ENCODE data around the gene COL26A1. TPM values are rescaled to one million over a fixed set of nuclear protein-coding genes. Genes with fewer than 3 reads are reported as not detected.

Gene COL26A1
- total RNA-seq, 2 donors from 2014 or later: not detected

DNA sequence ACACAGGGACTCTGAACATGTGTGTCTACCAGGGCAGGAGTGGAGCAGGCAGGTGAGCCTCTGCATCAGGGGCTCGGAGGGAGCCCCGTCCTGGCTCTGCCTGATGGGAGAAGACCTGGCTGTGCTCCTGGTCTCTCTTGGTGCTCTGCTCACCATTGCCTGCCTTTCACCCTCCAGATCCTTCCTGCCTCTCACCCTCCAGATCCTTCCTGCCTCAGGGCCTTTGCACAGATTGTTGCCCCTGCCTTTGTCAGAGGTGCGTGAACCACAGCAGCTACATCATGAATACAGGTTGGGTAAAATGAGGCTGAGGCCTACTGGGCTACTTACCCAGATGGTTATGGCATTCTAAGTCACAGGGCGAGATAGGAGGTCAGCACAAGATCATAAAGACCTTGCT lies 16.6 kb downstream of the COL26A1 start:
- H3K9me3 Mint-ChIP-seq: no peaks in the 10 kb centered on the region
- H3K27me3 Mint-ChIP-seq: peaks cover 2 to 13% of the 10 kb centered on the region in 2 donors
- H3K4me3 Mint-ChIP-seq: no peak overlapping the region
- H3K27ac Mint-ChIP-seq: no peak overlapping the region
- no peaks in the 10 kb centered on the region for H3K4me1 Mint-ChIP-seq (ENCODE audit: low read depth in 2 of 2)
- ATAC-seq: no peak
- no peaks in the 10 kb centered on the region for H3K36me3 Mint-ChIP-seq
- DNase-seq (ENCODE audit: low spot score): no peak

DNA sequence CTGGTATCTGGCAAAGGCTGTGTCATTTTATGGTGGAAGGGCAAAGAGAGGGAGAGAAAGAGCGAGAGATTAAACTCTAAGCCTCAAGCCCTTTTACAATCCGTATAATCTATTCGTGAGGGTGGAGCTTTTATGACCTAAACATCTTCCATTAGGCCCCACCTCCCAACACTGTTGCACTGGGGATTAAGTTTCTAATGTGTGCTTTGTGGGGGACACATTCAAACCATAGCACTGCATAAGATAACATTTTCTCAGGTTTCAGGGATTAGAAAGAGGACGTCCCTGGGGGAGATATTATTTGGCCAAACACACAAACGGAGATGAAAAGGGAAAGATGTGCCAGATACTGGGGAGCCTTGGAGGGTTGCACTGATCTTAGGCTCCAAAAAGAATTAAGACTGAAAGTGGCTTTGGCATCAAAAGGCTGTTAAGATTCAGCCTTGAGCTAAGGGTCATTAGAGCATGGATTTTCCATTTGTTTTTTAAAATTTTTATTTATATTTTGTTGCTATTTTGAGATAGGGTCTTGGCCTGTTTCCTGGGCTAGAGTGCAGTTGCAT lies 19.0 kb downstream of the COL26A1 start:
- Mint-ChIP-seq H3K36me3 (no peaks in the 10 kb centered on the region), H3K27me3 (peaks cover 2 to 13% of the 10 kb centered on the region in 2 donors), H3K4me1 (ENCODE audit: low read depth in 2 of 2) (no peaks in the 10 kb centered on the region), H3K9me3 (no peaks in the 10 kb centered on the region), H3K27ac (no peak overlapping the region), H3K4me3 (no peak overlapping the region)
- ATAC-seq (no peak), DNase-seq (ENCODE audit: low spot score) (no peak)

DNA sequence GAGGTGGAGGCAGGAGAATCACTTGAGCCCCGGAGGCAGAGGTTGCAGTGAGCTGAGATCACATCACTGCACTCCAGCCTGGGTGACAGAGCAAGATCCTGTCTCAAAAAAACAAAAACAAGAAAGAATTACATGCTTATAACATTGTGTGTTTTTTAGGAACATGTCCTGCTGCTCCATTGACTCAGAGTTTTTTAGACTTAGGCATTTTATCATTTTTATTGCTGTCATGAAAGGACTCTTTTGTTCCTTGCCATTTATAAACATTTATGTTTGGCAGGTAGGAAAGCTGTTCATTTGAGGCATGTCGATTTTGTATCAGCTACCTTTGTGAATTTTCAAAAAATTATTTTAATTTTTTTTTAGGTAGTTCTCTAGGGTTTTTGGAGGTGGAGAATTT lies 20.3 kb downstream of the COL26A1 start:
- ATAC-seq: no peak
- Mint-ChIP-seq H3K27me3 (peaks cover 2 to 13% of the 10 kb centered on the region in 2 donors), H3K27ac (no peak overlapping the region), H3K36me3 (no peaks in the 10 kb centered on the region), H3K4me3 (no peak overlapping the region), H3K4me1 (ENCODE audit: low read depth in 2 of 2) (no peaks in the 10 kb centered on the region), H3K9me3 (no peaks in the 10 kb centered on the region)
- no peak for DNase-seq (ENCODE audit: low spot score)

DNA sequence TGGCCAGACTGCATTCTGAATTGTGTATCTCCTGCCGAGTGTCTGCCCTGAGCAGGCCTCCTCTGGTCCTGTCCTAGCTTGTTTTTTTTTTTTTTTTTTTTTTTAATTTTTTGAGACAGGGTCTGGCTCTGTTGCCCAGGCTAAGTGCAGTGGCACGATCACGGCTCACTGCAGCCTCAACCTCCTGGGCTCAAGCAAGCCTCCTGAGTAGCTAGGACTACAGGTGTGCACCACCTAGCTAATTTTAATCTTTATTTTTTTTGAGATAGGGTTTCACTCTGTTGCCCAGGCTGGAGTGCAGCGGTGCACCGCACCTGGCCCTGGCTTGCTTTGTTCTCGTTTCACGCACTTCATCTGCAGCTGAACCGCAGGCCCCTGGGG lies 23.5 kb downstream of the COL26A1 start:
- no peak for ATAC-seq
- no peak overlapping the region for H3K27ac Mint-ChIP-seq
- no peaks in the 10 kb centered on the region for H3K36me3 Mint-ChIP-seq
- H3K9me3 Mint-ChIP-seq: no peaks in the 10 kb centered on the region
- DNase-seq (ENCODE audit: low spot score): no peak
- no peak overlapping the region for H3K4me3 Mint-ChIP-seq
- peaks cover 7% of the 10 kb centered on the region in 2 donors for H3K4me1 Mint-ChIP-seq (ENCODE audit: low read depth in 2 of 2)
- peaks cover 6 to 11% of the 10 kb centered on the region in 2 donors for H3K27me3 Mint-ChIP-seq

DNA sequence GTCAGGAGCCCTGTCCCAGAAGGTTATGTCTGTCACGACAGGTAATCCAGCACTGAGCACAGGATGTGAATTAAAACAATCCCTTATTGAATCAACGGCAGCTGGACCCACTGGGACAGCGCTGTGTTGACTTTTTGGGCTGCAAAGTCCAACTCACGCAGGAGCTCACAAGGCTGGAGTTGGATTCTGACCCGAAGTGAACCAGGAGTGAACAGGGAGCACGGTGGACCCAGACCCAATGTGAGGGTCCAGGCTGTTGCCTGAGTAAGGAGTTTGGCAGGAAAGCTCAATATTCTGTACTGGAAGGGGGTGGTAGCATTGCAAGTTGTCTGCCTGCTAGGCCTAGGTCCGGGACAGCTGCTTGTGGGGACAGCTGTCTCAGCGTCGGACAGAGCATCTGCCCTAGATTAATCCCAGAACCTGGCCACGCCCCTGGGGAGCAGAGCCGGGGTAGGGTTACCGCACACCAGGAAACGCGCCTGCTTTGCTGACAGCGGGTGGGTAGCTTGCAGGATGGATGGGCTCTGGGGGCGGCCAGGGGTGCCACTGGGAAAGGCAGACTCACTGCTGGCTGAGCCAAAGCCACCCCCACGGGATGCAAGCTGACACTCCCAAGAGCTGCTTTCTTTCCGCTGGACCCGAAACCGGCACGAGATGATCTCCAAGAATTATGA lies 24.0 kb downstream of the COL26A1 start:
- no peaks in the 10 kb centered on the region for H3K9me3 Mint-ChIP-seq
- H3K4me3 Mint-ChIP-seq: no peak overlapping the region
- H3K27ac Mint-ChIP-seq: no peak overlapping the region
- peak; percentile 41 to 43 for ATAC-seq
- peaks cover 5 to 6% of the 10 kb centered on the region in 2 donors for H3K27me3 Mint-ChIP-seq
- peaks cover 10 to 12% of the 10 kb centered on the region in 2 donors for H3K4me1 Mint-ChIP-seq (ENCODE audit: low read depth in 2 of 2)
- H3K36me3 Mint-ChIP-seq: no peaks in the 10 kb centered on the region
- no peak for DNase-seq (ENCODE audit: low spot score)

DNA sequence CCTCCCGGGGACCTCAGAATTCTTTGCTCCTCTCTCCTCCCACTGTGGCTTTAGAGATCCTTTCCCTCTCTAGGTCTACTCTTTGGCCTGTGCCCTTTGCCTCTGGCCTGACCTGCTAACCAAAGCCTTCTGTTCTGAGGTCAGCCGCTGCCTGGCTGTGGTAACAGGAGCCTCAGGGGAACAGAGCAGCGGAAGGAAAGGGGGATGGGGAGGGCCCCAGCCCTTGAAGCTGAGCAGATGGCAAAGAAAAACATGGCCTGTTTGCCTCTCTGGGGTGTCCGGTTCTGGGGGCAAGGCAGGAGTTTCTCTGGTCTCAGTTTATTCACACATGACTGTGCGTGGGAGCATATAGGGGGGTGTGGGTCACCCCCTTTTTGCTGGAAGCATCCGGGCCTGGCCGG lies 28.2 kb downstream of the COL26A1 start:
- no peaks in the 10 kb centered on the region for H3K9me3 Mint-ChIP-seq
- DNase-seq (ENCODE audit: low spot score) (peak; percentile 74), ATAC-seq (peak; percentile 85 to 88)
- H3K36me3 Mint-ChIP-seq: no peaks in the 10 kb centered on the region
- peak overlapping the region; percentile 38 for H3K4me3 Mint-ChIP-seq
- peak overlapping the region; percentile 43 to 77 for H3K27ac Mint-ChIP-seq
- H3K4me1 Mint-ChIP-seq (ENCODE audit: low read depth in 2 of 2): peaks cover 14 to 16% of the 10 kb centered on the region in 2 donors
- peaks cover 5 to 6% of the 10 kb centered on the region in 2 donors for H3K27me3 Mint-ChIP-seq

DNA sequence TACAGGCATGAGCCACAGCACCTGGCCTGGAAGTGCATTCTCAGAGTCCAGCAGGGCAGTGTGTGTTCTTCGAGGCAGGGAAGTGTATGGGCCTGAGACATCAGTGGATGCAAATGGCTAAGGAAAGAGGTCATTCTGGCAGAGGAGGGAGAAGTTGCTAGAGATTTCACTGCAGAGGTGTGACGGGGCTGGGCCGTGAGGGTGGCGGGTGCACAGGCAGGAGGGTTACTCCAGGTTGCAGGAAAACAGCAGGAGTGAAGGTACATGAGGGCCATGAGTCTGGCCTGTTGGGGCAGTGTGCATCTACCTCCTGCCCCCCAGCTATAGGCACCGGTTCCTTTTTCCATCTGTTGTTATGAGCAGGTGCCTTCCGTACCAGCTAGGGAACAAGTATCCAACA lies 29.3 kb downstream of the COL26A1 start:
- DNase-seq (ENCODE audit: low spot score) (no peak), ATAC-seq (no peak)
- Mint-ChIP-seq H3K9me3 (no peaks in the 10 kb centered on the region), H3K4me3 (no peak overlapping the region), H3K4me1 (ENCODE audit: low read depth in 2 of 2) (peaks cover 14 to 16% of the 10 kb centered on the region in 2 donors), H3K27me3 (peaks cover 5 to 6% of the 10 kb centered on the region in 2 donors), H3K36me3 (no peaks in the 10 kb centered on the region), H3K27ac (no peak overlapping the region)

DNA sequence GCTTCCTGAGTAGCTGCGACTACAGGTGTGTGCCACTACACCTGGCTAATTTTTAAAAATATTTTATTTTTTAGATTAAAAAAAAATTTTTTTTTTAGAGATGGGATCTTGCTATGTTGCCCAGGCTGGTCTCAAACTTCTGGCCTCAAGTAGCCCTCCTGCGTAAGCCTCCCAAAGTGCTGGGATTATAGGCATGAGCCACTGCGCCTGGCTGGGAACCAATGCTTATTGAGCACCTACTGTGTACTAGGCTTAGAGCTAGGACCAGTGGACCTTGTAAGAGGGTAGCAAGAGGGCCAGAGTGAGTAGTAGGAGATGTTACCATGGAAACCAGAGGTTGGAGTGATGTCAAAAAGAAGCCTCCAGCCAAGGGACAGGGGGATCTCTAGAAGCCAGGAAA lies 31.2 kb downstream of the COL26A1 start:
- DNase-seq (ENCODE audit: low spot score): no peak
- Mint-ChIP-seq H3K27ac (no peak overlapping the region), H3K4me3 (no peak overlapping the region), H3K27me3 (peaks cover 5 to 6% of the 10 kb centered on the region in 2 donors), H3K36me3 (no peaks in the 10 kb centered on the region), H3K9me3 (no peaks in the 10 kb centered on the region), H3K4me1 (ENCODE audit: low read depth in 2 of 2) (peaks cover 14 to 16% of the 10 kb centered on the region in 2 donors)
- no peak for ATAC-seq

DNA sequence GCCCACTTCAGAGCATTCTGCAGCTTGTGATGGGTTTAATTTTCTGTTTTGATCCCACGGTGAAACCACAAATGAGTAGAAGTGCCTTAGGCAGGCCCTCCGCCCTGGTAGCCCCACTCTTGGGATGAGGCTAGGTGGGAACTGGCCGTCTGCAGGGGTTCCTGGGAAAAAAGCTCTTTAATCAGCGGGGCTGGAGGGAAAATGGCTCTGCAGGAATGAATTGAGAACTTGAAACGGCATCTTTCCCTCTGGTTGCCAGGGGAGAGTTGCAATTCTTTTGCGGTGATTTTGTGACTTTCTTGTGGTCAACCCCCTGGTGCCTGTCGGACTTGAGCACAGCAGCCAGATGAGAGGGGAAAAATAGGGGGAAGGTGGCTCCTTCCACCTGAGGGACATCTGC lies 32.7 kb downstream of the COL26A1 start:
- H3K27ac Mint-ChIP-seq: no peak overlapping the region
- DNase-seq (ENCODE audit: low spot score) (no peak), ATAC-seq (no peak)
- H3K27me3 Mint-ChIP-seq: peaks cover 3 to 8% of the 10 kb centered on the region in 2 donors
- H3K4me3 Mint-ChIP-seq: no peak overlapping the region
- peaks cover 14 to 16% of the 10 kb centered on the region in 2 donors for H3K4me1 Mint-ChIP-seq (ENCODE audit: low read depth in 2 of 2)
- H3K36me3 Mint-ChIP-seq: no peaks in the 10 kb centered on the region
- no peaks in the 10 kb centered on the region for H3K9me3 Mint-ChIP-seq

DNA sequence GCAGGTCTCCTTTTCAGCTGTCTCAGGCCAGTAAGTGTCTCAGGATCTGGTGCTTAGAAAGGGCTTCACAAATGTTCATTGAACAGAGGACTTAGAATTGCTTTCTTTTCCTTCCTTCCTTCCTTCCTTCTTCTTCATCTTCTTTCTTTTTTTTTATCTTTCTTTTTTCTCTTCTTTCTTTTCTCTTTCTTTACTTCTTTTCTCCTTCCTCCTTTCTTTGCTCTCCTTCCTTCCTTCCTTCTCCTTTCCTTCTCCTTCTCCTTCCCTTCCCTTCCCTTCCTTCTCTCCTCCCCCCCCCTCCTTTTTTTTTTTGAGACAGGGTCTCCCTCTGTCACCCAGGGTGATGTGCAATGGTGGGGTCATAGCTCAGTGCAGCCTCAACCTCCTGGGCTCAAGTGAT lies 34.6 kb downstream of the COL26A1 start:
- no peak for ATAC-seq
- no peak for DNase-seq (ENCODE audit: low spot score)
- H3K36me3 Mint-ChIP-seq: no peaks in the 10 kb centered on the region
- H3K4me1 Mint-ChIP-seq (ENCODE audit: low read depth in 2 of 2): no peaks in the 10 kb centered on the region
- H3K4me3 Mint-ChIP-seq: no peak overlapping the region
- H3K27ac Mint-ChIP-seq: no peak overlapping the region
- peaks cover 3 to 21% of the 10 kb centered on the region in 2 donors for H3K27me3 Mint-ChIP-seq
- no peaks in the 10 kb centered on the region for H3K9me3 Mint-ChIP-seq

DNA sequence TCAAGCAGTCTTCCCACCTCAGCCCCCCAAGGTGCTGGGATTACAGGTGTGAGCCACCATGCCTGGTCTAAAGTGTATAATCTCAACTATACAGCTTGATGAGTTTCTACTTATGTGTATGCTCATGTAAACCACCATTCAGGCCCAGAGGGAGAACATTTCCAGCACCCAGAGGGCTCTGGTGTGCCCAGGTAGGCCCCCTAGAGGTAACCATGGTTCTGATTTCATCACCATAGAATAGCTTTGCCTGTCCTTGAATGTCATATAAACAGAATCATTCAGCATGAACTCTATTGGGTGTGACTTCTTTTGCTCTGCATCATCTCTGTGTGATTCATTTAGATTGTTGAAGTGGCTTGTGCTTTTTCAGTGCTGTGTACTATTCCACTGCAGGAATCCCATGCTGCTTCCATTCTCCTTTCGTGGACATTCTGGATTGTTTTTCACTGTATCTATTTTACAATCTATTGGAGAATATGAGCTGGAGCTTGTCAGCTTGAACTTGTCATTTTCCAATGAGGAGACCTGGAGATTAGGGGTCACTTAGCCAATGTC lies 35.2 kb downstream of the COL26A1 start:
- no peak overlapping the region for H3K27ac Mint-ChIP-seq
- no peaks in the 10 kb centered on the region for H3K9me3 Mint-ChIP-seq
- ATAC-seq (no peak), DNase-seq (ENCODE audit: low spot score) (no peak)
- H3K36me3 Mint-ChIP-seq: no peaks in the 10 kb centered on the region
- peaks cover 9 to 27% of the 10 kb centered on the region in 2 donors for H3K27me3 Mint-ChIP-seq
- H3K4me1 Mint-ChIP-seq (ENCODE audit: low read depth in 2 of 2): no peaks in the 10 kb centered on the region
- no peak overlapping the region for H3K4me3 Mint-ChIP-seq

DNA sequence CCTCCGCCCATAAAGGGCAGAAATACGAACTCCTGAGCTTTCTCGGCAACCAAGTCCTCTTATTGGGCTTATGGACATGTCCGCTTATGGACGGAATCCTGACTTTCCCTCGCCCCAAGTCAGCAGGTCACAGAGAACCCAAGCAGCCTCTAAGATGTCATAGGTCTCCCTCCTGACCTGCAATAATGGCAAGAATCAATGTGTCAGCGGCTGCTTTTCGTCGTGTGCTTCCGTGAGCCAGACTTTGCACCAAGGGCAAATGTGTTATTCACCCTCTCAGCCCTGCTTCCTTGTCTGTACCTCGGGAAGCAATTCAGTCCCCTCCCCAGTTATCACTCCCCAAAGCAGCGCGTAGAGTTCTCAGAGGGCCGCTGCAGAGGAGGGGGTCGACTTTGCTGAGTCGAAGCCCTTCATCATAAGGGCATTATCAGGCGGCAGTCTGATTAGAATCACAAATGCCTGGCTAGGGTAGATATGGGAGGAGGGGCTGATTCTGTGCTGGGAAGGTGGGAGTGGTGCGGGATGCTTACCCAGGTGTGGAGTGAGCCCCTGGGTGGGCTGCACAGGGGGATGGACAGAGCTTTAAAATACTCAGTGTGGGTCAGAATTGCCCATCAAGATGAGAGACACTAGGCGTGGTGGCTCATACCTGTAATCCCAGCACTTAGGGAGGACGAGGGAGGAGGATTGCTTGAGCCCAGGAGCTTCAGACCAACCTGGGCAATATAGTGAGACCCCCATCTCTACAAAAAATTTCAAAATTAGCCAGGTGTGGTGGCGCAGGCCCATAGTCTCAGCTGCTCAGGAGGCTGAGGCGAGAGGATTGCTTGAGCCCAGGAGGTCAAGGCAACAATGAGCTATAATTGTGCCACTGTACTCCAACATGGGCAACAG lies 36.0 kb downstream of the COL26A1 start:
- H3K27ac Mint-ChIP-seq: no peak overlapping the region
- no peaks in the 10 kb centered on the region for H3K9me3 Mint-ChIP-seq
- H3K4me3 Mint-ChIP-seq: no peak overlapping the region
- no peak for ATAC-seq
- no peaks in the 10 kb centered on the region for H3K36me3 Mint-ChIP-seq
- no peaks in the 10 kb centered on the region for H3K4me1 Mint-ChIP-seq (ENCODE audit: low read depth in 2 of 2)
- DNase-seq (ENCODE audit: low spot score): no peak
- peaks cover 11 to 29% of the 10 kb centered on the region in 2 donors for H3K27me3 Mint-ChIP-seq

DNA sequence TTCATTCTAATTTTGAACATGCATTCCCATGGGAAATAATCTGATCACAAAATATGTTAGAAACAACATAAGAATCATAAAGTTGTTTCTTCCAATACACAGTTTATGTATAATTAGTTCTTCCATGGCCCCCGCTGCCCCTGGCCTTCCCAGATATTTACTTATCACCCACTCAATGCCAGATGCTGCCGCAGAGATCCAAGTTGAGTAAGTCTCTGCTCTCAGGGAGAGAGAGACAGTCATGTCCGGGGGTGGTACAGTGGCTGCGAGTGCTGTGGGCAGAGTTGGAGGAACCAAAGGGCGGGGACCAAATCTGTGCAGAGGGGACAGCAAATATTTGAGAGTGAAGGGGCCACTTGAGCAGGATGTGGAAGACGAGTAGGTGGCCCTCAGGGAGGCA lies 37.1 kb downstream of the COL26A1 start:
- ATAC-seq: no peak

DNA sequence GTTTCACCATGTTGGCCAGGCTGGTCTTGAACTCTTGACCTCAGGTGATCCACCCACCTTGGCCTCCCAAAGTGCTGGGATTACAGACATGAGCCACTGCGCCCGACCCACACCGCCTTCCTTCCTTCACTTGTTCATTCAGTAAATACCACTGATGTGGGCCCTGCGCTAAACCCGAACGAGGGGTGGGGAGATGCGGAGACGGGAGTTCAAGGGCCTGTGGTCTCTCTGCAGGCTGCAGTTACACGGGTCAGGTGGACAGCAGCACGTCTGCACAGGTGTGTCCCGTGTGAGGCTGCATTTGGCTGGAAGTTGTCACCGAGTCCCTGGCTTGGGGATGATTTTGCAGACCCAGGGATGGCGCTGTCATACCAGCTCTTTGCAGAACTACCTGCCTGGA lies 38.1 kb downstream of the COL26A1 start:
- Mint-ChIP-seq H3K4me1 (ENCODE audit: low read depth in 2 of 2) (no peaks in the 10 kb centered on the region), H3K4me3 (no peak overlapping the region), H3K27ac (no peak overlapping the region), H3K9me3 (no peaks in the 10 kb centered on the region), H3K27me3 (peaks cover 16 to 29% of the 10 kb centered on the region in 2 donors), H3K36me3 (no peaks in the 10 kb centered on the region)
- ATAC-seq (no peak), DNase-seq (ENCODE audit: low spot score) (no peak)

More for the DNA sequence above, 37.1 kb downstream of the COL26A1 start:
- Mint-ChIP-seq H3K36me3 (no peaks in the 10 kb centered on the region), H3K9me3 (no peaks in the 10 kb centered on the region), H3K27ac (no peak overlapping the region), H3K4me3 (no peak overlapping the region), H3K4me1 (ENCODE audit: low read depth in 2 of 2) (no peaks in the 10 kb centered on the region), H3K27me3 (peaks cover 11 to 29% of the 10 kb centered on the region in 2 donors)
- no peak for DNase-seq (ENCODE audit: low spot score)

Measured in natural killer cell treated with Interleukin-12 subunit alpha and Interleukin-12 subunit beta and Interleukin-15 and Interleukin-18, amount 100 ng/mL, for 72 hours (primary cell).